Endothelial cell of umbilical vein (primary cell): Measurements from ENCODE around the gene LRRC8B. TPM values are rescaled to one million over a fixed set of nuclear protein-coding genes. Genes with fewer than 3 reads are reported as not detected.

ENCODE experiments used
- BruUV-seq: library from RNA; stranded (reverse); fragments of 400-500 nt; replicated peaks from 2 replicates; lab custom pipeline; 2021; lab: Mats Ljungman, UMichigan
- CTCF ChIA-PET: fragments of 300-600, 350-600 bp; sonication (Branson Sonifier 250); formaldehyde crosslinking; loops from one replicate; lab custom pipeline; 2021; ENCODE audit warnings: antibody characterized with exemption, inconsistent platforms; lab: Charles Lee
- POLR2A ChIA-PET: fragments of 300-600, 350-600 bp; sonication (Branson Sonifier 250); formaldehyde crosslinking; loops from one replicate; lab custom pipeline; 2021; ENCODE audit warnings: antibody characterized with exemption, inconsistent platforms; lab: Charles Lee
- DNase-seq: peaks from one replicate; pipeline ENCODE4 v3.0.0-alpha.2; 2011; ENCODE audit warnings: low read depth, low spot score
- FAIRE-seq: peaks from 2 replicates; lab custom pipeline; 2011; peaks lifted over from hg19 to GRCh38; lab: Jason Lieb, UNC
- H2AFZ ChIP-seq: 2 replicates; pipeline ENCODE4 v1.6.0; 2012; ENCODE audit warnings: low read depth, low read length, control low read depth, inconsistent platforms
- H3K27ac ChIP-seq: 2 replicates; pipeline ENCODE4 v1.5.1; 2011; ENCODE audit warnings: low read depth, mild to moderate bottlenecking, control low read depth, low read length, moderate library complexity; ENCODE audit not compliant: insufficient read depth
- H3K27me3 ChIP-seq, 2 experiments: 2 replicates each; pipeline versions ENCODE4 v1.6.0 to v1.6.1; 2011; ENCODE audit warnings: low read length in 2 of 2, mixed read lengths in 1 of 2; ENCODE audit not compliant: control insufficient read depth in 2 of 2, insufficient read depth in 2 of 2
- H3K36me3 ChIP-seq, 2 experiments: 2 replicates in 1 of 2; 3 replicates in 1 of 2; pipeline ENCODE4 v1.5.1; 2011; ENCODE audit warnings: low read length in 2 of 2, mild to moderate bottlenecking in 1 of 2, moderate library complexity in 1 of 2; ENCODE audit not compliant: control insufficient read depth in 2 of 2, insufficient read depth in 2 of 2; ENCODE audit errors: extremely low read depth in 1 of 2
- H3K4me1 ChIP-seq: 3 replicates; pipeline ENCODE4 v1.5.1; 2011; ENCODE audit warnings: mild to moderate bottlenecking, low read length; ENCODE audit not compliant: control insufficient read depth, insufficient read depth; ENCODE audit errors: extremely low read depth
- H3K4me2 ChIP-seq: 2 replicates; pipeline ENCODE4 v1.6.1; 2011; ENCODE audit warnings: low read length, control low read depth, mixed read lengths; ENCODE audit not compliant: insufficient read depth
- H3K4me3 ChIP-seq, 3 experiments: fragments of 200-600 bp in 1 of 3; sonication (generic), shearing (Covaris generic) in 1 of 3; replicated peaks in 1 of 3; 2 replicates each; pipeline ENCODE4 v1.5.1; 2011 to 2016; ENCODE audit warnings: control low read depth in 3 of 3, low read length in 3 of 3, mild to moderate bottlenecking in 2 of 3, inconsistent platforms in 1 of 3, low read depth in 1 of 3, moderate library complexity in 1 of 3; ENCODE audit not compliant: insufficient read depth in 1 of 3
- H3K79me2 ChIP-seq: 2 replicates; pipeline ENCODE4 v1.6.0; 2012; ENCODE audit warnings: low read length, inconsistent platforms; ENCODE audit not compliant: control insufficient read depth, insufficient read depth
- H3K9ac ChIP-seq: replicated peaks from 2 replicates; pipeline ENCODE3; 2011; ENCODE audit warnings: low read length, control low read depth; ENCODE audit not compliant: insufficient read depth; ENCODE audit errors: extremely low read depth
- H3K9me1 ChIP-seq: replicated peaks from 3 replicates; pipeline ENCODE4 v1.6.0; 2011; ENCODE audit warnings: mild to moderate bottlenecking, low read length; ENCODE audit not compliant: control insufficient read depth, insufficient read depth; ENCODE audit errors: extremely low read depth
- H3K9me3 ChIP-seq: replicated peaks from 2 replicates; pipeline ENCODE4 v1.5.1; 2012; ENCODE audit warnings: low read length, inconsistent platforms; ENCODE audit not compliant: control insufficient read depth, insufficient read depth
- H4K20me1 ChIP-seq: replicated peaks from 2 replicates; pipeline ENCODE3; 2011; ENCODE audit warnings: mild to moderate bottlenecking, low read length; ENCODE audit not compliant: control insufficient read depth, insufficient read depth; ENCODE audit errors: extremely low read depth
- EZH2 ChIP-seq: IDR thresholded peaks from 2 replicates; pipeline ENCODE4 v1.6.1; 2012; ENCODE audit warnings: borderline replicate concordance, low read depth, mild to moderate bottlenecking, moderate library complexity, low read length, inconsistent platforms; ENCODE audit not compliant: severe bottlenecking
- FOS ChIP-seq: IDR thresholded peaks from 2 replicates; pipeline ENCODE4 v1.6.1; 2011; ENCODE audit warnings: mild to moderate bottlenecking, low read length, moderate library complexity, borderline replicate concordance; ENCODE audit not compliant: insufficient read depth
- GATA2 ChIP-seq: IDR thresholded peaks from 2 replicates; pipeline ENCODE4 v1.7.0; 2011; ENCODE audit warnings: low read depth, mild to moderate bottlenecking, moderate library complexity, mixed read lengths, low read length; ENCODE audit not compliant: insufficient read length, insufficient read depth
- JUN ChIP-seq: IDR thresholded peaks from 2 replicates; pipeline ENCODE4 v1.6.1; 2011; ENCODE audit warnings: borderline replicate concordance, low read depth; ENCODE audit not compliant: insufficient read length, insufficient read depth
- MYC ChIP-seq: IDR thresholded peaks from one replicate; pipeline ENCODE4 v1.6.1; 2011; ENCODE audit warnings: mild to moderate bottlenecking, low read depth, low read length
- POLR2A ChIP-seq: IDR thresholded peaks from 2 replicates; pipeline ENCODE4 v1.6.1; 2012; ENCODE audit warnings: low read depth, mild to moderate bottlenecking, control low read depth, low read length
- POLR2AphosphoS5 ChIP-seq: IDR thresholded peaks from 2 replicates; pipeline ENCODE4 v1.6.1; 2012; ENCODE audit warnings: low read depth, mild to moderate bottlenecking, control low read depth, low read length, moderate library complexity; ENCODE audit not compliant: insufficient read depth
- dilution Hi-C: fragments of 300-500 bp; cut with MboI; formaldehyde crosslinking; loops from one replicate; pipeline ENCODE4 v1.15.0; 2019; ENCODE audit warnings: low sequenced_read_pairs; ENCODE audit not compliant: extremely low pct_ligation_motif_present
- intact Hi-C: fragments of 100-400 bp; cut with micrococcal nuclease; formaldehyde crosslinking; loops from one replicate; pipeline ENCODE4 v1.10.0; 2022
- polyA plus RNA-seq, 4 experiments: library from polyadenylated mRNA; depleted of rRNA in 3 of 4; stranded (reverse) in 3 of 4; unstranded in 1 of 4; fragments of >200 nt; gene quantifications; 2 replicates each; pipeline versions ENCODE4 v1.2.1 to v1.2.3, GENCODE V29; 2011 to 2012; ENCODE audit warnings: missing spikeins in 1 of 4
- total RNA-seq: library from RNA; stranded (reverse); gene quantifications from 2 replicates; pipeline ENCODE4 v1.2.3, GENCODE V29; 2021
- TF ChIP-seq, protein P1 (sequence below): IDR thresholded peaks from 2 replicates; pipeline ENCODE4 v1.6.1; 2011; ENCODE audit not compliant: insufficient read depth, insufficient read length
- TF ChIP-seq, protein P2 (sequence below), 2 donors: IDR thresholded peaks; 1 replicate in 1 of 2; 2 replicates in 1 of 2; pipeline ENCODE4 v1.5.1; 2011; ENCODE audit warnings: low read length in 2 of 2, mild to moderate bottlenecking in 2 of 2, moderate library complexity in 2 of 2, control low read depth in 1 of 2, inconsistent platforms in 1 of 2, low read depth in 1 of 2; ENCODE audit not compliant: insufficient read depth in 1 of 2; ENCODE audit errors: extremely low read depth in 1 of 2

Gene LRRC8B
- total and polyA plus RNA-seq, 2 donors (not counting 3 experiments of a cell fraction or from before 2014, with no cell fraction given), result 15.2 to 15.8 TPM

DNA sequence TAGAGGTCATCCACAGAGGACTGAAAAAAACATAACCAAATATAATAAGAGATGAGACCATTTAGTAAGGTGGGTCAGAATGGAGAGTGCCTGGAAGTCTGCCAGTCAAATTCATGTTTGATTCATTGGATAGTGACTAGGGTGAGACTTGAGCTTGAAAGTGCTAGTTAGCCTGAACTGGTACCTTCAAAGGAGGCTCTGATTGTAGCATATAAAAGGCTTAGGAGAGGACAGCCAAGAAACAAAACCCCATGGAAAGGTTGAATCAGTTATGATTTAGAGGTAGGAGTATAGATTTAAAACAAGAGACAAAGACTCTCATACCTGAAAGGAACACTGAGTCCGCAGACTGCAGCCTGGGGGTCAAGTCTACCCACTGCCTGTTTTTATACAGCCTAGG lies 63.9 kb downstream of the LRRC8B start:
- DNase-seq (no peak), FAIRE-seq (no peak)
- no peak overlapping the region for H3K4me3 ChIP-seq
- no peaks in the 10 kb centered on the region for H3K79me2 ChIP-seq
- intact Hi-C loops, result no loop called here
- no peaks in the 10 kb centered on the region for H3K27me3 ChIP-seq
- no peak overlapping the region for H3K9ac ChIP-seq
- BruUV-seq, result no TSS peak
- dilution Hi-C loops, result no loop called here
- no peaks in the 10 kb centered on the region for H3K9me1 ChIP-seq
- H3K4me2 ChIP-seq, result no peak overlapping the region
- no peaks in the 10 kb centered on the region for H3K36me3 ChIP-seq
- POLR2A ChIA-PET, result no interaction called here
- no peak overlapping the region for H2AFZ ChIP-seq
- no peaks in the 10 kb centered on the region for H4K20me1 ChIP-seq
- no peak overlapping the region for H3K27ac ChIP-seq
- TF ChIP-seq, protein P1, sequence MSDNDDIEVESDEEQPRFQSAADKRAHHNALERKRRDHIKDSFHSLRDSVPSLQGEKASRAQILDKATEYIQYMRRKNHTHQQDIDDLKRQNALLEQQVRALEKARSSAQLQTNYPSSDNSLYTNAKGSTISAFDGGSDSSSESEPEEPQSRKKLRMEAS, result no peak
- TF ChIP-seq MYC, result no peak
- no peak for TF ChIP-seq FOS
- no peak for TF ChIP-seq EZH2
- no peak for TF ChIP-seq JUN
- TF ChIP-seq POLR2A, result no peak
- TF ChIP-seq, protein P2, sequence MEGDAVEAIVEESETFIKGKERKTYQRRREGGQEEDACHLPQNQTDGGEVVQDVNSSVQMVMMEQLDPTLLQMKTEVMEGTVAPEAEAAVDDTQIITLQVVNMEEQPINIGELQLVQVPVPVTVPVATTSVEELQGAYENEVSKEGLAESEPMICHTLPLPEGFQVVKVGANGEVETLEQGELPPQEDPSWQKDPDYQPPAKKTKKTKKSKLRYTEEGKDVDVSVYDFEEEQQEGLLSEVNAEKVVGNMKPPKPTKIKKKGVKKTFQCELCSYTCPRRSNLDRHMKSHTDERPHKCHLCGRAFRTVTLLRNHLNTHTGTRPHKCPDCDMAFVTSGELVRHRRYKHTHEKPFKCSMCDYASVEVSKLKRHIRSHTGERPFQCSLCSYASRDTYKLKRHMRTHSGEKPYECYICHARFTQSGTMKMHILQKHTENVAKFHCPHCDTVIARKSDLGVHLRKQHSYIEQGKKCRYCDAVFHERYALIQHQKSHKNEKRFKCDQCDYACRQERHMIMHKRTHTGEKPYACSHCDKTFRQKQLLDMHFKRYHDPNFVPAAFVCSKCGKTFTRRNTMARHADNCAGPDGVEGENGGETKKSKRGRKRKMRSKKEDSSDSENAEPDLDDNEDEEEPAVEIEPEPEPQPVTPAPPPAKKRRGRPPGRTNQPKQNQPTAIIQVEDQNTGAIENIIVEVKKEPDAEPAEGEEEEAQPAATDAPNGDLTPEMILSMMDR (IDR thresholded peaks at IDR 0.05; ENCODE audit: extremely low read depth in 1 of 2, insufficient read depth in 1 of 2, low read depth in 1 of 2, low read length in 2 of 2), result no peak
- TF ChIP-seq GATA2, result no peak
- TF ChIP-seq POLR2AphosphoS5, result no peak
- H3K4me1 ChIP-seq, result peaks cover 5% of the 10 kb centered on the region
- H3K9me3 ChIP-seq, result no peaks in the 10 kb centered on the region
- CTCF ChIA-PET, result no interaction called here
